Peyer's patch (tissue), 4 donors: Measurements from ENCODE around the gene PLD1. TPM values are rescaled to one million over a fixed set of nuclear protein-coding genes. Genes with fewer than 3 reads are reported as not detected.

Experiments used
- DNase-seq, 3 donors: peaks; one replicate each; pipeline ENCODE4 v3.0.0-alpha.2; 2017 to 2019
- H3K27ac ChIP-seq, 4 donors: fragments of 200-600 bp; sonication (generic); one replicate each; pipeline ENCODE4 v1.5.1; 2016 to 2019
- H3K27me3 ChIP-seq, 2 donors: fragments of 200-600 bp; sonication (generic); one replicate each; pipeline ENCODE4 v1.5.1; 2019
- H3K36me3 ChIP-seq, 3 donors: fragments of 200-600 bp; sonication (generic); one replicate each; pipeline ENCODE4 v1.5.1; 2016 to 2019
- H3K4me1 ChIP-seq, 4 donors: fragments of 200-600 bp; sonication (generic); one replicate each; pipeline ENCODE4 v1.5.1; 2016 to 2019
- H3K4me3 ChIP-seq, 4 donors: fragments of 200-600 bp; sonication (generic); 1 replicate in 3 of 4; 2 replicates in 1 of 4; pipeline ENCODE4 v1.5.1; 2016 to 2019; ENCODE audit warnings: mild to moderate bottlenecking in 1 of 4
- H3K9me3 ChIP-seq, 4 donors: fragments of 200-600 bp; sonication (generic); one replicate each; pipeline ENCODE4 v1.5.1; 2016 to 2019; ENCODE audit warnings: mild to moderate bottlenecking in 1 of 4
- POLR2A ChIP-seq, 2 donors: fragments of 450-650 bp; IDR thresholded peaks; one replicate each; pipeline ENCODE4 v1.5.1; 2017; ENCODE audit warnings: antibody characterized with exemption in 2 of 2, mild to moderate bottlenecking in 2 of 2, moderate library complexity in 2 of 2
- total RNA-seq, 4 donors: library from RNA; depleted of rRNA; stranded (reverse); fragments of >200 nt; gene quantifications; one replicate each; pipeline ENCODE4 v1.1.0, GENCODE V29; 2016
- TF ChIP-seq, protein P1 (sequence below), 6 experiments: fragments of 450-650 bp in 4 of 6; fragments of 200-600 bp in 2 of 6; sonication (generic) in 1 of 6; IDR thresholded peaks; one replicate each; pipeline ENCODE4 v1.5.1; 2017 to 2019; ENCODE audit warnings: antibody characterized with exemption in 6 of 6, mild to moderate bottlenecking in 3 of 6, moderate library complexity in 1 of 6

PLD1 gene
- total RNA-seq, 4 donors from 2014 or later: 120 to 218 (median 187) TPM

DNA sequence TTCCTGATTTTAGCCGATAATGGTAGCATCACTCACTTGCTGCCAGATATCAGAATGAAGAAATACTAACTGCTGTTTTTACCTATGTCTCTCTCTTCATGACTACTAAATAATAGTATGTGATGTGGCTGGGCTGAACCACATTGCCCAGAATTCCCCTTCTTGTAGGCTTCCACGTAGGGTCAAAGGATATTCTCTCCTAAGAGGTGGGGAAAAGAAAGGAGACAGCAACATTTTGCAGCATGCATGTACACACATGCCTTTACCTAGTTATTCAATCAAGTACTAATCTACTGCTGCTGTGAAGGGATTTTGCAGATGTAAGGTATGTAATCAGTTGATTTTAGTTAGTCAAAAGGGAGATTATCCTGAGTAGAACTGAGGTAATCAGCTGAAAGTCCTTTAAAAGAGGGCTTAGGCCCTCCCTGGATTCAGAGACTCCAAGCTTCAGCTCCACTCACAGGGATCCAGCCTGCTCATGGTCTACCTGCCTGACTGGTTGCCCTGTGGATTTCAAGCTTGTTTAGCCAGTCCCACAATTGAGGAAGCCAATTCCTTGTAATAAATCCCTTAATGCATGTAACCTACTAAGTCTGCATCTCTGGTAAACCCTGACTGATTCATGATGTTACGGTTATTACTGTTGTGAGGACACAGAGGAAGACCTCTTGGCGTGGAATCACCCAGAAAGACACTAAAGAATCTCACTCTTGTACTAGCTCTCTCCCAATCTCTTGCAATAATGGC lies 20.4 kb downstream of the PLD1 start:
- Histone ChIP-seq H3K36me3 (no peaks in the 10 kb centered on the region), H3K27ac (no peak overlapping the region), H3K4me3 (no peak overlapping the region), H3K27me3 (no peaks in the 10 kb centered on the region), H3K4me1 (peaks cover 0 to 10% (median 0%) of the 10 kb centered on the region in 4 donors), H3K9me3 (no peaks in the 10 kb centered on the region)
- no peak for TF ChIP-seq POLR2A (IDR thresholded peaks at IDR 0.05)
- TF ChIP-seq, protein P1, sequence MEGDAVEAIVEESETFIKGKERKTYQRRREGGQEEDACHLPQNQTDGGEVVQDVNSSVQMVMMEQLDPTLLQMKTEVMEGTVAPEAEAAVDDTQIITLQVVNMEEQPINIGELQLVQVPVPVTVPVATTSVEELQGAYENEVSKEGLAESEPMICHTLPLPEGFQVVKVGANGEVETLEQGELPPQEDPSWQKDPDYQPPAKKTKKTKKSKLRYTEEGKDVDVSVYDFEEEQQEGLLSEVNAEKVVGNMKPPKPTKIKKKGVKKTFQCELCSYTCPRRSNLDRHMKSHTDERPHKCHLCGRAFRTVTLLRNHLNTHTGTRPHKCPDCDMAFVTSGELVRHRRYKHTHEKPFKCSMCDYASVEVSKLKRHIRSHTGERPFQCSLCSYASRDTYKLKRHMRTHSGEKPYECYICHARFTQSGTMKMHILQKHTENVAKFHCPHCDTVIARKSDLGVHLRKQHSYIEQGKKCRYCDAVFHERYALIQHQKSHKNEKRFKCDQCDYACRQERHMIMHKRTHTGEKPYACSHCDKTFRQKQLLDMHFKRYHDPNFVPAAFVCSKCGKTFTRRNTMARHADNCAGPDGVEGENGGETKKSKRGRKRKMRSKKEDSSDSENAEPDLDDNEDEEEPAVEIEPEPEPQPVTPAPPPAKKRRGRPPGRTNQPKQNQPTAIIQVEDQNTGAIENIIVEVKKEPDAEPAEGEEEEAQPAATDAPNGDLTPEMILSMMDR (IDR thresholded peaks at IDR 0.05): no peak
- DNase-seq: no peak

DNA sequence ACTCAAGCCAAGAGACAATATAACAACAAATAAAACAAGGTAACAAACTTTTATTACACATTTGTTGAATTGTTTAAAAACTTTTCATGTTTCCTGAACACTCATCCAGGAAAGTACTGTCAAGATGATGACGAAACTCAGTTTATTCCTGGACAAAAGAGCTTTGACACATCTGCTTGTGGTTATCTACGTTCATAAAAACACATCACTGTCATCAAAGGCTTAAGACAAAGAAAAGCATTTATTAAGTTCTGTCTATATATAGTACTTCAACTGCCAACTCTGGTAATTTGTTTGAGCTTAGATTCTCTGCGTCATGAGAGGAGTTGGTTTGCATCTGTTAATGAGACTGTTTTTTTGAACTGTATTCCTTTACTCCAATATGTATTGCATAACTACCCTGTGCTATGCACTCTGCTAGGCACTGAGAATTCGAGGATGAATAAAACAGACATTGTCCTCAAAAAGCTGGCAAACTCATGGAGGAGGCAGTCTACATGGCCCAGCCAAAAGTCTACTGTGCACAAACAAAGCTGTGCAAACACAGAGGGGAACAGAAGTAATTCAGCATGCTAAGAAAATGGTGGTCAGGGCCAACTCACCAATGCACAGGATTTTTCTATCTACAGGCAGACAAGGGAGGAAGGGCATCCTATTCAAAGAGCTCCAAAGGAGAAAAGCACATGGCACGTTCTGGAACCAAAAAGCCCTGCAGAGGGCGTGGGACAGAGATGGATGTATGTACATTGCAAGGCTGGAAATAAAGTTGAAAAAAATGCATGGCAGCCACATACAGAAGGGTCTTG lies 21.5 kb downstream of the PLD1 start:
- Histone ChIP-seq H3K27ac (peak overlapping the region in 1 of 4 donors; percentile 6), H3K9me3 (no peaks in the 10 kb centered on the region)

DNA sequence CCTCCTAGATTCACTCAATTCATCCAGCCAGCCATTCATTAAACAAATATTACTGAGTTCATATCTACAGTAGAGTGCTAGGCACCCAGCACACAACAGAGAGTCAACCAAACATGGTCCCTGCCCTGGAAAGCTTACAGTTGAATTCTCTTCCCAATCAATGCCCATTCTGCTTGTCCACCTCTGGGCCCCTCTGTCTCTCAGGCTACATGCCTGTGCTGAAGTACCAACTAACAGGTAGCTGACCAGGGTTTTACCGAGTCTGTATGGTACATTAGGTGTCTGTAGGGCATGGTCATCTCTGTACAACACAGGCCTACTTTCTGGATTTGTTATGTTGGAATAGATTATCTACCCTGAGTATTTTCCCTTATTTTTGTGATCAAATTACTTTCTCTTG lies 23.3 kb downstream of the PLD1 start:
- no peak overlapping the region for H3K4me3 ChIP-seq
- H3K27me3 ChIP-seq: no peaks in the 10 kb centered on the region
- no peak for DNase-seq
- H3K27ac ChIP-seq: no peak overlapping the region
- TF ChIP-seq, protein P1 (IDR thresholded peaks at IDR 0.05): no peak
- no peak for TF ChIP-seq POLR2A (IDR thresholded peaks at IDR 0.05)
- H3K4me1 ChIP-seq: peaks cover 0 to 5% (median 0%) of the 10 kb centered on the region in 4 donors
- no peaks in the 10 kb centered on the region for H3K36me3 ChIP-seq
- H3K9me3 ChIP-seq: no peaks in the 10 kb centered on the region

More for the DNA sequence above, 21.5 kb downstream of the PLD1 start:
- peaks cover 0 to 10% (median 0%) of the 10 kb centered on the region in 4 donors for H3K4me1 ChIP-seq
- no peaks in the 10 kb centered on the region for H3K36me3 ChIP-seq
- TF ChIP-seq, protein P1 (IDR thresholded peaks at IDR 0.05): no peak
- no peak for TF ChIP-seq POLR2A (IDR thresholded peaks at IDR 0.05)
- DNase-seq: no peak
- H3K27me3 ChIP-seq: no peaks in the 10 kb centered on the region
- no peak overlapping the region for H3K4me3 ChIP-seq

DNA sequence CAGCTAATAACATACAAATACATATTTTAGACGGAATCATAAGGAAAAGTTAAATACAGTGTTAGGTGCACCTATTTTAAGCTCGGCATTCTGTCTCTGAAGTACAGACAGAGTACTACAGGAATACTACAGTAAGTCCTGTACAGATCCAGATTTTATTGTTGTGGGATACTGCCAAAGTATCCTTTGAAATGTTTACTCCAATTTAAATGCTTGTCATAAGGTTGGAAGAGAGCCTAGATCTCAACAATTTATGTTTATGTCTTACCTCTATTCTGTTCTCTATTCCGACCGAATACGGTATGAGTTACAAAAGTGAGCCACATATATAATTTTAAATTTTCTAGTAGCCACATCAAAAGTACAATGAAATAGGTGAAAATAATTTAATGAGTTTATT lies 25.3 kb downstream of the PLD1 start:
- Histone ChIP-seq H3K36me3 (no peaks in the 10 kb centered on the region), H3K27ac (no peak overlapping the region), H3K4me3 (no peak overlapping the region), H3K27me3 (no peaks in the 10 kb centered on the region), H3K9me3 (no peaks in the 10 kb centered on the region), H3K4me1 (peaks cover 0 to 4% (median 0%) of the 10 kb centered on the region in 4 donors)
- no peak for DNase-seq
- TF ChIP-seq POLR2A (IDR thresholded peaks at IDR 0.05): no peak
- TF ChIP-seq, protein P1 (IDR thresholded peaks at IDR 0.05): no peak

DNA sequence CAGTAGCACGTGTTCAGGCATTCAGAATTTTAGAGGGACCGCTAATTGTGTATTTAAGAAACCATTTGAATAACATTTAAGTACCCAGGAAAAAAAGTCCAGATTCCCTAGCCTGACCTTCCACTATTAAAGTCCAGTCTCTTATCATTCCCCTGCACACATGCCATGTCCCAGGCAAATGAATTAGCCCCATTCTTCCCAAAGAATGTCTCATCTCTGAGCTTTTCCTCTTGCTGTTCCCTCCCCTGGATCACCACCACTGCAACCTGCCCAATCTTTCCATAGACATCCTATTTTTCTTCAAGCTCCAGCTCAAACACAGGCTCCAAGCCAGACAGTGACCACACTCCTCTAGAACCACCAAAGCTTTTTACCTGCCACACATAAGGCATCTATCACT lies 25.9 kb downstream of the PLD1 start:
- TF ChIP-seq, protein P1 (IDR thresholded peaks at IDR 0.05): no peak
- no peak for TF ChIP-seq POLR2A (IDR thresholded peaks at IDR 0.05)
- H3K4me1 ChIP-seq: peaks cover 0 to 4% (median 0%) of the 10 kb centered on the region in 4 donors
- no peaks in the 10 kb centered on the region for H3K36me3 ChIP-seq
- no peaks in the 10 kb centered on the region for H3K27me3 ChIP-seq
- no peak for DNase-seq
- H3K9me3 ChIP-seq: no peaks in the 10 kb centered on the region
- H3K27ac ChIP-seq: no peak overlapping the region
- H3K4me3 ChIP-seq: no peak overlapping the region
